Measurements from ENCODE around the gene PAX2.

DNA sequence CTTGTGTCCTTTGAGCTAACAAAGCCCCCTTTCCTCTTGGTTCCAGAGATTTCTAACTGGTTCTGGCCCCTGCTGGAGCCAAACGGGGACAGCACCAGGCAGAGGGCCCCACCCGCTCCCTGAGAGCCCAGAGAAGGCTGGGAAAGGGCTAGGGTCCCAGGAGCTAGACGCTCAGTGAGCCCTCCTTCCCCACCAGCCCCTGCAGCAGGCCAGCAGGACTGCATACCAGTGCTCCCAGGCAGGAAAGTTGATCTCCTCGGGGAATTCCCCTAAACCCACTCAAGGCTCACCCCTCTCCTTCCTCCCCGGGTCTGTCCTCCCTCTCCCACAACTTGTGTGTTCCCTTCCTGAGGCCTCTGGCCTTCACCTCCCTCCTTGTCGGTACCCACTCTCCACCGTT is 47.7 kb downstream of the PAX2 start:
- TF ChIP-seq, protein P1, sequence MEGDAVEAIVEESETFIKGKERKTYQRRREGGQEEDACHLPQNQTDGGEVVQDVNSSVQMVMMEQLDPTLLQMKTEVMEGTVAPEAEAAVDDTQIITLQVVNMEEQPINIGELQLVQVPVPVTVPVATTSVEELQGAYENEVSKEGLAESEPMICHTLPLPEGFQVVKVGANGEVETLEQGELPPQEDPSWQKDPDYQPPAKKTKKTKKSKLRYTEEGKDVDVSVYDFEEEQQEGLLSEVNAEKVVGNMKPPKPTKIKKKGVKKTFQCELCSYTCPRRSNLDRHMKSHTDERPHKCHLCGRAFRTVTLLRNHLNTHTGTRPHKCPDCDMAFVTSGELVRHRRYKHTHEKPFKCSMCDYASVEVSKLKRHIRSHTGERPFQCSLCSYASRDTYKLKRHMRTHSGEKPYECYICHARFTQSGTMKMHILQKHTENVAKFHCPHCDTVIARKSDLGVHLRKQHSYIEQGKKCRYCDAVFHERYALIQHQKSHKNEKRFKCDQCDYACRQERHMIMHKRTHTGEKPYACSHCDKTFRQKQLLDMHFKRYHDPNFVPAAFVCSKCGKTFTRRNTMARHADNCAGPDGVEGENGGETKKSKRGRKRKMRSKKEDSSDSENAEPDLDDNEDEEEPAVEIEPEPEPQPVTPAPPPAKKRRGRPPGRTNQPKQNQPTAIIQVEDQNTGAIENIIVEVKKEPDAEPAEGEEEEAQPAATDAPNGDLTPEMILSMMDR (IDR thresholded peaks at IDR 0.05; ENCODE audit: poor library complexity), result no peak
- TF ChIP-seq EZH2 (IDR thresholded peaks at IDR 0.05; ENCODE audit: borderline replicate concordance), result no peak

All from hepatocyte (in vitro differentiated cells).